Measurements from ENCODE around the gene NOBOX. TPM values are rescaled to one million over a fixed set of nuclear protein-coding genes. Genes with fewer than 3 reads are reported as not detected.

Gene NOBOX
- total RNA-seq, 1 experiment from 2014 or later, result not detected

- TF ChIP-seq EZH2 (IDR thresholded peaks at IDR 0.05; ENCODE audit: borderline replicate concordance, low read depth, low read length, poor library complexity, severe bottlenecking), result no peak
- Histone ChIP-seq H3K9me3 (ENCODE audit: low read depth, low read length, poor library complexity, severe bottlenecking) (no peaks in the 10 kb centered on the region), H3K4me3 (ENCODE audit: low read depth, low read length, poor library complexity, severe bottlenecking) (no peak overlapping the region), H3K4me1 (ENCODE audit: insufficient read depth, low read length, poor library complexity, severe bottlenecking) (no peaks in the 10 kb centered on the region), H3K36me3 (ENCODE audit: insufficient read depth, low read length, poor library complexity, severe bottlenecking) (no peaks in the 10 kb centered on the region), H3K27me3 (replicated peaks; ENCODE audit: insufficient read depth, low read depth, low read length, poor library complexity) (no peaks in the 10 kb centered on the region), H3K27ac (ENCODE audit: low read depth, low read length, poor library complexity, severe bottlenecking) (no peak overlapping the region)
- no peak for DNase-seq (ENCODE audit: low spot score)
- CTCF ChIA-PET, result no interaction called here
- POLR2A ChIA-PET (ENCODE audit: low non-redundant PET), result no interaction called here
- no TSS peak for BruUV-seq (replicated peaks)
- intact Hi-C loops (cut with micrococcal nuclease; ENCODE audit: unreplicated experiment), result no loop called here
Measured at GRCh38 chr7:144390481-144390880, 13.0 kb downstream of the NOBOX start.

DNA sequence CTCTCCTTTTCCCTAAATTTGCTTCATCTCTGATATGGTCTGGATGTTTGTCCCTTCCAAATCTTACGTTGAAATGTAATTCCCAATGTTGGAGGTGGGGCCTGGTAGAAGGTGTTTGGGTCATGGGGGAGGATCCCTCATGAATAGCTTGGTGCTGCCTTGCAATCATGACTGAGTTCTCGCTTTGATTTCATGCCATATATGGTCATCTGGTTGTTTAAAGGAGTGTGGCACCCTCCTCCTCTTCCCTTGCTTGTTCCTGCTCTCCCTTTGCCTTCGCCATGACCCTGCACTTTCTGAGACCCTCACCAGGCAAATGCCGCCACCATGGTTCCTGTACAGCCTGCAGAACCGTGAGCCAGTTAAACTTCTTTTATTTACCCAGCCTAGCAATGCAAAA, 14.5 kb downstream of the NOBOX start:
- no peak for TF ChIP-seq EZH2 (IDR thresholded peaks at IDR 0.05; ENCODE audit: borderline replicate concordance, low read depth, low read length, poor library complexity, severe bottlenecking)
- TF ChIP-seq, protein P1, sequence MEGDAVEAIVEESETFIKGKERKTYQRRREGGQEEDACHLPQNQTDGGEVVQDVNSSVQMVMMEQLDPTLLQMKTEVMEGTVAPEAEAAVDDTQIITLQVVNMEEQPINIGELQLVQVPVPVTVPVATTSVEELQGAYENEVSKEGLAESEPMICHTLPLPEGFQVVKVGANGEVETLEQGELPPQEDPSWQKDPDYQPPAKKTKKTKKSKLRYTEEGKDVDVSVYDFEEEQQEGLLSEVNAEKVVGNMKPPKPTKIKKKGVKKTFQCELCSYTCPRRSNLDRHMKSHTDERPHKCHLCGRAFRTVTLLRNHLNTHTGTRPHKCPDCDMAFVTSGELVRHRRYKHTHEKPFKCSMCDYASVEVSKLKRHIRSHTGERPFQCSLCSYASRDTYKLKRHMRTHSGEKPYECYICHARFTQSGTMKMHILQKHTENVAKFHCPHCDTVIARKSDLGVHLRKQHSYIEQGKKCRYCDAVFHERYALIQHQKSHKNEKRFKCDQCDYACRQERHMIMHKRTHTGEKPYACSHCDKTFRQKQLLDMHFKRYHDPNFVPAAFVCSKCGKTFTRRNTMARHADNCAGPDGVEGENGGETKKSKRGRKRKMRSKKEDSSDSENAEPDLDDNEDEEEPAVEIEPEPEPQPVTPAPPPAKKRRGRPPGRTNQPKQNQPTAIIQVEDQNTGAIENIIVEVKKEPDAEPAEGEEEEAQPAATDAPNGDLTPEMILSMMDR (conservative IDR thresholded peaks at IDR 0.05; ENCODE audit: low read depth, low read length), result no peak
- no peak overlapping the region for H3K4me3 ChIP-seq (ENCODE audit: low read depth, low read length, poor library complexity, severe bottlenecking)
- no peaks in the 10 kb centered on the region for H3K36me3 ChIP-seq (ENCODE audit: insufficient read depth, low read length, poor library complexity, severe bottlenecking)
- POLR2A ChIA-PET (ENCODE audit: low non-redundant PET), result no interaction called here
- no peaks in the 10 kb centered on the region for H3K27me3 ChIP-seq (replicated peaks; ENCODE audit: insufficient read depth, low read depth, low read length, poor library complexity)
- CTCF ChIA-PET, result no interaction called here
- H3K4me1 ChIP-seq (ENCODE audit: insufficient read depth, low read length, poor library complexity, severe bottlenecking), result no peaks in the 10 kb centered on the region
- intact Hi-C loops (cut with micrococcal nuclease; ENCODE audit: unreplicated experiment), result no loop called here
- DNase-seq (ENCODE audit: low spot score), result no peak
- H3K27ac ChIP-seq (ENCODE audit: low read depth, low read length, poor library complexity, severe bottlenecking), result no peak overlapping the region
- H3K9me3 ChIP-seq (ENCODE audit: low read depth, low read length, poor library complexity, severe bottlenecking), result no peaks in the 10 kb centered on the region
- BruUV-seq (replicated peaks), result no TSS peak

DNA sequence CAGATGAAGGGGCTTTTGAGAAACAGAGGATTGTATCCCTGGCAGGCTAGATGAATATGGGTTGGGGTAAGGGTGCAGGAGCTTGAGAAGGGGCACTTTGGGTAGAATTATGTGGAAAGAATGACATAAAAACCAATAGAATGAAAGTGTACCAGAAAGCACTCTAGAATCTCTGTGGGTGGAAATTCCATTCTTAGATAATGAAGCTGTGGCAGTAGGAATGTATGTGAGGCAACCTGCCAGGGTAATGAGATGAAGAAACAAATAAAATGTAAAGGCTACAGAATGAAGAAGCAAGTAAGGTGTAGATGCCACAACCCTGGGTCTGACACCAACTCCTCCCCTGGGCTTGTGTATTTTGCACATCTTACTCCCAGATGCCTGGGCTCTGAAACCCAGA, 16.8 kb downstream of the NOBOX start:
- peak; percentile 25 for DNase-seq (ENCODE audit: low spot score)
- ChIA-PET POLR2A (ENCODE audit: low non-redundant PET) (no interaction called here), CTCF (no interaction called here)
- no peak for TF ChIP-seq EZH2 (IDR thresholded peaks at IDR 0.05; ENCODE audit: borderline replicate concordance, low read depth, low read length, poor library complexity, severe bottlenecking)
- TF ChIP-seq, protein P1 (conservative IDR thresholded peaks at IDR 0.05; ENCODE audit: low read depth, low read length), result no peak
- Histone ChIP-seq H3K4me1 (ENCODE audit: insufficient read depth, low read length, poor library complexity, severe bottlenecking) (no peaks in the 10 kb centered on the region), H3K9me3 (ENCODE audit: low read depth, low read length, poor library complexity, severe bottlenecking) (no peaks in the 10 kb centered on the region), H3K4me3 (ENCODE audit: low read depth, low read length, poor library complexity, severe bottlenecking) (no peak overlapping the region), H3K27ac (ENCODE audit: low read depth, low read length, poor library complexity, severe bottlenecking) (no peak overlapping the region), H3K27me3 (replicated peaks; ENCODE audit: insufficient read depth, low read depth, low read length, poor library complexity) (no peaks in the 10 kb centered on the region), H3K36me3 (ENCODE audit: insufficient read depth, low read length, poor library complexity, severe bottlenecking) (no peaks in the 10 kb centered on the region)
- intact Hi-C loops (cut with micrococcal nuclease; ENCODE audit: unreplicated experiment), result no loop called here
- no TSS peak for BruUV-seq (replicated peaks)

DNA sequence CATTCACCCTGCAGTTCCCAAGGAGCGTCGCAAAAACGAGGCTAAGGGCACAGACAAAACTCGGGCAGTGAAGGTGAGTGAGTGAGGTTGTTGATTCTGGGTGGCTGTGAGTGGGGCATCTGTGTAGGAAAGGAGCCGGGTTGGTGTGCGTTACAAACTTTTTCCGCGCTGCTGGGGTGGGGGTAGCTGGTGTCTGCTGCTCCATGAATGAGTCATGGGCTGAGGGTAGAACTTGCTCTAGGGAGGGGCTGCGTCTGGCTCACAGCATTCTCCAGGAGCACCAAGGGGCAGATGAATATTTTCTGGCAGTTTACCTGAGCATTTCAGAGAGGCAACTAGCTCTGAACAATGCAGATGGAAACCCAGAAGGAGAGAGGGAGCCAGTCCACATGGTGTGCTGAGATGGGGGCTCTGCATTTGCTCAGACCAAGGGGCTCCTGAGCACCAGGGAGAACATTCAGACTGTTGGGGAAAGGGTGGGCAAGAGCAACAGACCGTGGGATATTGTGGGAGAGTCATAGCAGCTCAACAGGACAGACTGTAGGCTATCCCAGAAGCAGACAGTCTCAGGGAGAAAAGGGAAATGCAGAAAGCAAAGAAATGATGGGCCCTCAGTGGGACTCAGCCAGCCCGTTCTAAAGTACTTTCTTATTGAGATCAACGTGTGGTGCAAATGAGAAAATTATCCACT, 18.8 kb downstream of the NOBOX start:
- no peak for TF ChIP-seq EZH2 (IDR thresholded peaks at IDR 0.05; ENCODE audit: borderline replicate concordance, low read depth, low read length, poor library complexity, severe bottlenecking)
- TF ChIP-seq, protein P1 (conservative IDR thresholded peaks at IDR 0.05; ENCODE audit: low read depth, low read length), result no peak
- no peak overlapping the region for H3K4me3 ChIP-seq (ENCODE audit: low read depth, low read length, poor library complexity, severe bottlenecking)
- intact Hi-C loops (cut with micrococcal nuclease; ENCODE audit: unreplicated experiment), result no loop called here
- no peaks in the 10 kb centered on the region for H3K4me1 ChIP-seq (ENCODE audit: insufficient read depth, low read length, poor library complexity, severe bottlenecking)
- no peak for DNase-seq (ENCODE audit: low spot score)
- POLR2A ChIA-PET (ENCODE audit: low non-redundant PET), result no interaction called here
- no peak overlapping the region for H3K27ac ChIP-seq (ENCODE audit: low read depth, low read length, poor library complexity, severe bottlenecking)
- H3K36me3 ChIP-seq (ENCODE audit: insufficient read depth, low read length, poor library complexity, severe bottlenecking), result no peaks in the 10 kb centered on the region
- no TSS peak for BruUV-seq (replicated peaks)
- CTCF ChIA-PET, result interaction anchor here (0.6 kb wide), 1 partner anchor 95 kb away, joined by 7 read pairs; no protein-coding TSS in a partner anchor
- no peaks in the 10 kb centered on the region for H3K9me3 ChIP-seq (ENCODE audit: low read depth, low read length, poor library complexity, severe bottlenecking)
- H3K27me3 ChIP-seq (replicated peaks; ENCODE audit: insufficient read depth, low read depth, low read length, poor library complexity), result no peaks in the 10 kb centered on the region
